Measurements from ENCODE around the gene CBX2. TPM values are rescaled to one million over a fixed set of nuclear protein-coding genes. Genes with fewer than 3 reads are reported as not detected.
"Not testable (repeated sequence)": the region's sequence is repeated elsewhere in the genome, so short reads cannot be mapped to it uniquely, and the experiment has no call there.

The CBX2 gene
- polyA plus RNA-seq, 1 of the 3 experiments (the other 2 are of a cell fraction) = 22.4 TPM

DNA sequence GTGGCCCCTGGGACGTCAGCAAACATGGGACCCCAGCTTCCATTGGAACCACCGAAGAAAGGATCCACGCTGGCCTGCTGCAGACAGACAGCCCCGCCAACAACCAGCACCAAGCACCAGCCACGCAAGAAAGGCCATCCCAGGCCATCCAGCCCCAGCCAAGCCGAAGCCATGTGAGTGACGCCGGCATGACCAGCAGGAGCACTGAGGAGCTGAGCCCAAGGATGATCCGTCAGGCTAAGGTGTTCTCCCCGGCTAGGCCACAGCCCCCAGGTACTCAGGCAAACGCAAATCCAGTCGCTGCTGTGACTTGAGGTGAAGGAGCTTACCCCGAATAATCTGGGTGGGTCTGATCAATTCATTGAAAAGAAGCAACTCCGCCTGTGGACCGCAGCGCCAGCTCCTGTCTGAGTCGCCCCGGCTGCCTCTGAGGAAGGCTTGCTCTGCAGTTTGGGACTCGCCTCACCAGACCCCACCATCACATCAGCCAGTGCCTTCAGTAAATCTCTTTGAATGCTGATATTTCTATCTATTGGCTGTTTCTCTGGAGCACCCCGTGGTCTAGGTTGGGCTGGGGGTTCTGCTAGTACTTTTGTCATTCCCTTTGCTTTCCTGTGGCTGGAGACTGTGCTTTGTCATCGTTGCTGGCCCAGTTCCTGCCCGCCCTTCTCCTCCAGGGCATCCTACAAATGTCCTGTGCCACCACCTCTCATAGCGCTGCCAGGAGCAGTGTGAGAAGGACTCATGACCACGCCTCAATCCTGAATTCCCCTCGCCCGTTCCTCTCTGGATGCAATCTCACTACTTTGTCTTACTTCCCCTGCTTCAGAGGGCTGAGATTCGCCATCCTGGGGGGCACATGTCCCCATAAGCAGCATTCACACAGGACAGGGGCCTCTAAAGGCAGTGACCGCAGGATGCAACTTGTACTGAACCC is 8.1 kb upstream of the CBX2 start (continued):
- TF ChIP-seq, protein P1, sequence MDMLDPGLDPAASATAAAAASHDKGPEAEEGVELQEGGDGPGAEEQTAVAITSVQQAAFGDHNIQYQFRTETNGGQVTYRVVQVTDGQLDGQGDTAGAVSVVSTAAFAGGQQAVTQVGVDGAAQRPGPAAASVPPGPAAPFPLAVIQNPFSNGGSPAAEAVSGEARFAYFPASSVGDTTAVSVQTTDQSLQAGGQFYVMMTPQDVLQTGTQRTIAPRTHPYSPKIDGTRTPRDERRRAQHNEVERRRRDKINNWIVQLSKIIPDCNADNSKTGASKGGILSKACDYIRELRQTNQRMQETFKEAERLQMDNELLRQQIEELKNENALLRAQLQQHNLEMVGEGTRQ (IDR thresholded peaks at IDR 0.05; ENCODE audit: borderline replicate concordance, low read depth, low read length) = no peak

DNA sequence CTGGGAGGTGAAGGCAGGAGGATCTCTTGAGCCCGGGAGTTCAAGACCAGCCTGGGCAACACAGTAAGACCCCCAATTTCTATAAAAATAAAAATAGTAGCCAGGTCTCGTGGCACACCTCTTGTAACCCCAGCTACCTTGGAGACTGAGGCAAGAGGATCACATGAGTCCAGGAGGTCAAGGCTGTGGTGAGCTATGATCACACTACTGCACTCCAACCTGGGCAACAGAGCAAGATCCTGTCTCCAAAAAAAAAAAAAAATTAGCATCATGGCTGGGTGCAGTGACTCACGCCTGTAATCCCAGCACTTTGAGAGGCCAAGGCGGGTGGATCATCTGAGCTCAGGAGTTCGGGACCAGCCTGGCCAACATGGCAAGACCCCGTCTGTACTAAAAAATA is 6.7 kb upstream of the CBX2 start:
- Histone ChIP-seq H3K9ac (no peak overlapping the region), H3F3A (replicated peaks; ENCODE audit: insufficient read depth) (peaks cover 6% of the 10 kb centered on the region), H3K9me2 (no peaks in the 10 kb centered on the region), H4K20me1 (ENCODE audit: insufficient read depth) (no peaks in the 10 kb centered on the region), H3K36me3 (replicated peaks in 1 of 2; ENCODE audit: control insufficient read depth in 1 of 2, insufficient read depth in 2 of 2, low read length in 1 of 2) (no peaks in the 10 kb centered on the region), H2AFZ (ENCODE audit: low read depth) (no peak overlapping the region), H3K4me3 (ENCODE audit: low read depth in 2 of 2, low read length in 1 of 2) (no peak overlapping the region), H3K79me2 (ENCODE audit: insufficient read depth) (no peaks in the 10 kb centered on the region), H3K4me1 (ENCODE audit: control insufficient read depth in 1 of 2, insufficient read depth in 2 of 2, low read depth in 1 of 2, low read length in 1 of 2) (no peaks in the 10 kb centered on the region; a peak in 1 of 4 replicates), H3K27me3 (ENCODE audit: insufficient read depth) (peaks cover 35% of the 10 kb centered on the region), H3K27ac (ENCODE audit: low read depth in 2 of 2, low read length in 1 of 2) (no peak overlapping the region), H3K4me2 (no peak overlapping the region), H3K9me3 (no peaks in the 10 kb centered on the region)
- 80% methylated on average over 6 of the region's 6 CpGs for WGBS (ENCODE audit: low lambda C conversion rate)
- TF ChIP-seq RFX5 (IDR thresholded peaks at IDR 0.05; ENCODE audit: low read length) = no peak
- TF ChIP-seq, protein P2, sequence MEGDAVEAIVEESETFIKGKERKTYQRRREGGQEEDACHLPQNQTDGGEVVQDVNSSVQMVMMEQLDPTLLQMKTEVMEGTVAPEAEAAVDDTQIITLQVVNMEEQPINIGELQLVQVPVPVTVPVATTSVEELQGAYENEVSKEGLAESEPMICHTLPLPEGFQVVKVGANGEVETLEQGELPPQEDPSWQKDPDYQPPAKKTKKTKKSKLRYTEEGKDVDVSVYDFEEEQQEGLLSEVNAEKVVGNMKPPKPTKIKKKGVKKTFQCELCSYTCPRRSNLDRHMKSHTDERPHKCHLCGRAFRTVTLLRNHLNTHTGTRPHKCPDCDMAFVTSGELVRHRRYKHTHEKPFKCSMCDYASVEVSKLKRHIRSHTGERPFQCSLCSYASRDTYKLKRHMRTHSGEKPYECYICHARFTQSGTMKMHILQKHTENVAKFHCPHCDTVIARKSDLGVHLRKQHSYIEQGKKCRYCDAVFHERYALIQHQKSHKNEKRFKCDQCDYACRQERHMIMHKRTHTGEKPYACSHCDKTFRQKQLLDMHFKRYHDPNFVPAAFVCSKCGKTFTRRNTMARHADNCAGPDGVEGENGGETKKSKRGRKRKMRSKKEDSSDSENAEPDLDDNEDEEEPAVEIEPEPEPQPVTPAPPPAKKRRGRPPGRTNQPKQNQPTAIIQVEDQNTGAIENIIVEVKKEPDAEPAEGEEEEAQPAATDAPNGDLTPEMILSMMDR (IDR thresholded peaks at IDR 0.05) = no peak
- TF ChIP-seq NRF1 (IDR thresholded peaks at IDR 0.05; ENCODE audit: low read depth, low read length) = no peak
- no peak for TF ChIP-seq MXI1 (IDR thresholded peaks at IDR 0.05; ENCODE audit: low read depth, low read length)
- TF ChIP-seq JUND (IDR thresholded peaks at IDR 0.05) = no peak
- no peak for TF ChIP-seq FOXJ3 (CRISPR knock-in tag; IDR thresholded peaks at IDR 0.05)
- DNase-seq = no peak
- ChIA-PET POLR2A (interaction anchor here (0.7 kb wide), 1 partner anchor 30 kb away, joined by 4 read pairs; no protein-coding TSS in a partner anchor), CTCF (interaction anchor here (0.8 to 1.5 kb wide), 5 partner anchors 25 to 237 kb away, joined by 3 to 9 read pairs (median 3); no protein-coding TSS in a partner anchor)

DNA sequence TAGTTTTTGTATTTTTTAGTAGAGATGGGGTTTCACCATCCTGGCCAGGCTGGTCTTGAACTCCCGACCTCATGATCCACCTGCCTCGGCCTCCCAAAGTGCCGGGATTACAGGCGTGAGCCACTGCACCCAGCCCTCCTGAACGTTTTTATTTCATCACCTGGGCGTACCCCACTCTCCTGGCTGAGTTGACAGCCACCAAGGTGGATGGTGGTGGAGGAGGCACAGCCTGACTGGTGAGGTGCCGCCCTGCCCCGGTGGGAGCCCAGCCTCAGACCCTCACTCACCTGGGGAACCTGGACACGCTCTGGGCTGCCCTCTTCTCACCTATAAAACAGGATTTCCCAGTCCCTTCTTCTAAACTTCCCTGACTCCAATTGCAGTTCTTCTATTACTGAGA is 5.2 kb upstream of the CBX2 start:
- H3K4me3 ChIP-seq (ENCODE audit: low read depth in 2 of 2, low read length in 1 of 2); H2AFZ ChIP-seq (ENCODE audit: low read depth); H3K9me2 ChIP-seq; H3K4me1 ChIP-seq (ENCODE audit: control insufficient read depth in 1 of 2, insufficient read depth in 2 of 2, low read depth in 1 of 2, low read length in 1 of 2); H3K9me3 ChIP-seq; H3K9ac ChIP-seq; POLR2A ChIA-PET; H3K27ac ChIP-seq (ENCODE audit: low read depth in 2 of 2, low read length in 1 of 2); CTCF ChIA-PET; H3K36me3 ChIP-seq (replicated peaks in 1 of 2; ENCODE audit: control insufficient read depth in 1 of 2, insufficient read depth in 2 of 2, low read length in 1 of 2); H3K4me2 ChIP-seq; H4K20me1 ChIP-seq (ENCODE audit: insufficient read depth); DNase-seq; H3K79me2 ChIP-seq (ENCODE audit: insufficient read depth): not testable (repeated sequence)
- peaks cover 11% of the 10 kb centered on the region for H3F3A ChIP-seq (replicated peaks; ENCODE audit: insufficient read depth)
- peaks cover 37% of the 10 kb centered on the region for H3K27me3 ChIP-seq (ENCODE audit: insufficient read depth)
- 75% methylated on average over 9 of the region's 9 CpGs for WGBS (ENCODE audit: low lambda C conversion rate)

Measured in SK-N-SH (cell line).